SH-SY5Y (cell line): ENCODE results near the gene CLRN2.

Experiments
- GATA2 ChIP-seq: IDR thresholded peaks from 2 replicates; pipeline ENCODE4 v1.6.1; 2011; ENCODE audit warnings: mild to moderate bottlenecking, low read depth, low read length
- GATA3 ChIP-seq: IDR thresholded peaks from 2 replicates; pipeline ENCODE4 v1.6.1; 2011; ENCODE audit warnings: low read depth, mild to moderate bottlenecking, low read length, moderate library complexity

Gene CLRN2

DNA sequence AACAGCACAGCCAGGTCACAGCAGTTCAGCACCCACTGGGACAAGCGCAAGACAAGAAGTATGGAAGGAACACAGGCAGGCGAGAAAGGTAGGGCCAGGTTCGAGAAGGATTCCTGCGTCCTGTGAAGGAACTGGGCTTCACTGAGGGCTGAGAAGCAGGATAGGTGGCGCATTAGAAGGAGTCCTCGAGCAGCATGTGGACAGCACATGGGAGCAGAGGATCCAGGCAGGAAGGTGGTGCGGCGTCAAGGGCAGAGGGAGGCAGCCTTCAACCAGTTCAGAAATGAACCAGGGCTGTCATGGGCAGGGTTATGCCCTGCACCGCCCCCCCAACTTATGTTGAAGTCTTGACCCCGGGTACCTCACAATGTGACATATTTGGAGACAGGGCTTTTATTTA lies 31.3 kb downstream of the CLRN2 start:
- TF ChIP-seq GATA3 (no peak), GATA2 (no peak)

- no peak for TF ChIP-seq GATA2
- no peak for TF ChIP-seq GATA3
Measured at GRCh38 chr4:17546678-17547077, 31.7 kb downstream of the CLRN2 start.

DNA sequence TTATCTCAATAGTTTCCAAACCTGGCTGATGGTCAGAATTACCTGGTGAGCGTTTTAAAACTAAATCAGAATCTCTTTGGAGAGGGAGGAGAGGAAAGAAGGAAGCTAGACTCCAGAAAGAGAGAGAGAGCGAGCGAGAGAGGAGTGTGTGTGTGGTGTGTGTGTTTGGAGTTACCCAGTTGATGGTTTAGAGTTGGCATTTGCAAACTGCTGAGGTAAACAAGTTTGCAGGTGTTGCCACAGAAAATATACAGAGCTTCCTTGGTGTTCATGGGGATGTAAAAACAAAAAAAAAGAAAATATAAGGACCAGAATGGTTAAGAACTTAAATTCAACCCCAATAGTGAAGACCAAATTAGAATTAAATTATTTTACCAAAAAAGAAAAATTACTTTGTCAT lies 35.6 kb downstream of the CLRN2 start:
- no peak for TF ChIP-seq GATA2
- no peak for TF ChIP-seq GATA3

DNA sequence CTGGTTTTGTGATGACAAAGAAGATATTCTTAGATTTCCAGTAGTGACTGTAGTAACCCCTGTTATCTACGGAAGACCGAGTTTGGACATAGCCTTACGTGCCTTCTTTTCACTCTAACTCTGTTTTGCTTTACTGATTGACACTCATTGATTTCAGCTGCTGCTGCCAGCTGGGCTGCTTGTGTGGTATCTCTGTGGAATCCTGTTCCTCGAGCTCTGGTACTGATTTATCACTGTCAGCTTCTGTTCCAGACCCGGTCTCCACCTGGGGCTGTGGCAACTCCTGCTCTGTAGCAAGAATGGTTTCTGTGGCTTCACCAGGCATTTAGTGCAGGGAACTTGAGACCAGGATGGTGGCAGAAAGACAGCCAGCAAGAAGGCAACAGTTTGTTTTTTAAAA lies 37.5 kb downstream of the CLRN2 start:
- peak; percentile 31; the same call in 1 of the 2 replicates for TF ChIP-seq GATA3
- TF ChIP-seq GATA2: peak; percentile 67; the same call in 1 of the 2 replicates

DNA sequence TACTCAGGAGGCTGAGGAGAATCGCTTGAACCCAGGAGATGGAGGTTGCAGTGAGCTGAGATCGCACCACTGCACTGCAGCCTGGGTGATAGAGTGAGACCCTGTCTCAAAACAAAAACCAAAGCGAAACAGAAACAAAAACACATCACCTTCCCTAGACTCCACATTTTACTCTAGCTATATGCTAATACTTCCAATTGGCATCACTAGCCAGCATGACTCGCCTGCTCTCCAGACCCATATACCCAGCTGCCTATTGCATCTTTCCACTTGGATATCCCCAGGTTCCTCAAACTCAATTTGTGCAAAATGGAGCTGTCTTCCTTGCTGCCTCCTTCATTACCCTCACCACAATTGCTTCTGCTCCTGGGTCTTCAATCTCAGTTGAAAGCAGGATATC lies 39.6 kb downstream of the CLRN2 start:
- TF ChIP-seq GATA3 (no peak), GATA2 (no peak)

DNA sequence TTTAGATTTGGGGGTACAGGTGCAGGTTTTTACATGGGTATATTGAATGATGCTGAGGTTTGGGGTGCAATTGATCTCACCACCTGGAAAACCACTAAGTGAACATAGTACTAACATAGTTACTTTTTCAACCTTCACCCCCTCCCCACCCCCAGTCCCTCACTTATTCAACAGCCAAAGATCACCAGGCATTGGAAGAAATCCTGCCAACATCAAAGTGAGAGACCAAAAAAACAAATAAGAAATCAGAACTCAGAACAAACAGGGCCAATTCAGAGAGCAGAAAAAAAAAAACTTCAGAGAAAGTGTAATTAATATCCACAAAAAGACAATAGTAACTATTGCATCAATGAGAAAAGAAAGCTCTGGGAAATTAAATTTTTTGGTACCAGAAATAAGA lies 41.5 kb downstream of the CLRN2 start:
- TF ChIP-seq GATA3: no peak
- TF ChIP-seq GATA2: no peak

- TF ChIP-seq GATA2 (no peak), GATA3 (no peak)
Measured at GRCh38 chr4:17557880-17558279, 42.9 kb downstream of the CLRN2 start.

GRCh38 chr4:17558941-17559708 lies 44.2 kb downstream of the CLRN2 start:
- TF ChIP-seq GATA2 (no peak), GATA3 (no peak)

GRCh38 chr4:17559709-17560048 lies 44.7 kb downstream of the CLRN2 start:
- TF ChIP-seq GATA2: no peak
- TF ChIP-seq GATA3: no peak

- TF ChIP-seq GATA3 (no peak), GATA2 (no peak)
Measured at GRCh38 chr4:17560065-17560673, 45.2 kb downstream of the CLRN2 start.

GRCh38 chr4:17561195-17561909 lies 46.4 kb downstream of the CLRN2 start:
- TF ChIP-seq GATA2 (no peak), GATA3 (no peak)

DNA sequence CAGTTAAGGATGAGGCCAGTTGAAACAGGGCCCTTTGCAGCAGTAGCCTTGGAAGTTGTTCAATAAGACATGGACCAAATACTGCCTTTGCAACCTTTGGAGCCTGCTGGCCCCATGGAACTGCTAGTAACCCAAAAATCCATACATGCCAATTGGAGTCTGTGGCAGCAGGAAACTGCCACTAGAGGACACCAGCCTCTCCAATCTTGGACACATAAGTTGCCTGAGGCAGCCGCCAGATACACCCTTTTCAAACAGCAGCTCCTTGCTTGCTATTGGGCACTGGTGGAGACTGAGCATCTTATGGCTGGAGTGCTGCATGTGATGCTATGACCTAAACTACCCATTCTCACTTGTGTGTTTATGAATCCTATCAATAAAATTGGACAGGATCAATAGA lies 47.2 kb downstream of the CLRN2 start:
- no peak for TF ChIP-seq GATA2
- TF ChIP-seq GATA3: no peak

- no peak for TF ChIP-seq GATA2
- TF ChIP-seq GATA3: no peak
Measured at GRCh38 chr4:17565846-17566245, 50.9 kb downstream of the CLRN2 start.

DNA sequence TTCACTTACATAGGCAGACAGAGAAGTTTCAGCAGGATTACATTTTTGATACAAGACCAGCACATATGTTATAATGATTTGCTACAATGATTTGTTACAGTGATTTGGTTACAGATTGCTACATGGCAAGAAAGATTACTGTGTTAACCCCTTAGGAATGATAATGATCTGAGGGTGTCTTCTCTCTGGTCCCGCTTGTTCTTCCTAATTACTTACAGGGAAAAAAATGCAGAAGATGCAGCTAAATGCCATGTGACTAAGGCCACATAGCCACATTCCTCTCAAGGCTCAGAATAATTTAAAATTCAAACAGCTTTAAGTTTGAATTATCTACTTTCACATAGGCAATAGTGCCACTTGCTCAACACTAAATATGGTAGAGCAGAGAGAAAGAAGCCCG lies 52.3 kb downstream of the CLRN2 start:
- TF ChIP-seq GATA2 (no peak), GATA3 (no peak)

- TF ChIP-seq GATA3: no peak
- TF ChIP-seq GATA2: no peak
Measured at GRCh38 chr4:17574206-17574605, 59.2 kb downstream of the CLRN2 start.
